Activated CD4-positive, CD25-positive, alpha-beta regulatory T cell (primary cell): ENCODE data around the gene CFL2.
"Not testable (repeated sequence)": the region's sequence is repeated elsewhere in the genome, so short reads cannot be mapped to it uniquely, and the experiment has no call there.

Experiments
- DNase-seq, 4 experiments: peaks; one replicate each; lab custom pipeline; 2025; lab: John Stamatoyannopoulos, UW

The CFL2 gene

DNA sequence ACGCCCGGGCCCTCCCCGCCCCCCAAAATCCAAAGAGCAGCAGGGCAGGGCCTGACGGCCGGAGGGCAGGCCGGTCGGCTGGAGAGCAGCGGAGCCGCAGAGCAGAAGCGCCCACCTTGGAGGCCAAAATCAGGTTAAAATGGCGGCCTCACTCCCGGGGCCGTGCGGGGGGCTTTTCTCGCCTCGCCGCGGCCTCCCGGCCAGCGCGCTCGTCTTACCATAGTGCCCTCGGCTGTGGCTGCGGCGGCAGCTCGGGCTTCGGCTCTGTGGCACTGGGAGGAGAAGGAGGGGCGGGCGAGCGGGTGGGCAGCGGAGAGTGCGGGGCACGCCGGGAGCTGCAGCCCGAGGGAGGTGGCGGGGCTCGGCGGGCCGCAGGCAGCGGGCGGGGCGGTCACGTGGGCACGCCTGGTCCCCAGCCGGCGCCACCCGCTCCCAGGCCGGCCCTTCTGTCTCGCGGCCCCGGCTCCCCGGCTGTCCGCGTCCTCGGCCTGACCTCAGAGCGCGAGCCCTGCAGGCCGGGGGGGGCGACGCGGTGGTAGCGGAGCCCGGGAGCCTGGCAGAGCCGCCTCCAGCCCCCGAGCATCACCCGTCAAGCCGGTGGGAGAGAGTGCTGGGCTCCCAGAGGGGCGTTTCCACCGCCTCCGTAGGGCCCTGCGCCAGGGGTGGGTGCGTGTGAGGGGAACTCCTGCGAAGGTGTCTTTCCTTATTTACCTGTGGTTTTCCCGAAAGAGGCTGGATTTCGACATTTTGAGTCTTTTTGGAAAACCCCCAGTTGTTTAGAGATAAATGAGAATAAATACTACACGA lies at the start of gene CFL2:
TSS of gene CFL2 (minus strand) at position 274 of the 807 bp plus-strand sequence. CDS start at position 221, 53 bp downstream.
- peak; percentile 21 to 52 (median 44) for DNase-seq

GRCh38 chr14:34755215-34755614 lies 40.8 kb upstream of the CFL2 start:
- DNase-seq: no peak

GRCh38 chr14:34754687-34755086 lies 40.3 kb upstream of the CFL2 start:
- no peak for DNase-seq

DNA sequence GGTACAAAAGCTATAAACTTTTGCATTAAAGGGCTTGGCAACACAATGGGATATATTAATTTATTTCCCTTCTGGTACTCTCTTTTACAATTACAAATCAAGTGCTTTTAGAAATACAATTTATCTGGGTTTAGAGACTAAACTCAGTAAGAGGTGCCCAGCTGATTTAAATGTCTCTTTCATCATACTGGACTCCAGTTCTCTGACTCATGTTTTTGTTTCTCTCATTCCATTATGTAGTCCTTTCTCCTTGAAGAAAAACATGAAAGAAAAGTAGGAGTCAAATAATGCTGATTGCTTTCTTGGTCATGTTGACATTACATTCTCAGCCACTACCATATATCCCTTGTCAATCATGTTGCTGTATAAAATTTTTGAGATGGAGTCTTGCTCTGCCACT lies 36.3 kb upstream of the CFL2 start:
- DNase-seq: no peak

DNA sequence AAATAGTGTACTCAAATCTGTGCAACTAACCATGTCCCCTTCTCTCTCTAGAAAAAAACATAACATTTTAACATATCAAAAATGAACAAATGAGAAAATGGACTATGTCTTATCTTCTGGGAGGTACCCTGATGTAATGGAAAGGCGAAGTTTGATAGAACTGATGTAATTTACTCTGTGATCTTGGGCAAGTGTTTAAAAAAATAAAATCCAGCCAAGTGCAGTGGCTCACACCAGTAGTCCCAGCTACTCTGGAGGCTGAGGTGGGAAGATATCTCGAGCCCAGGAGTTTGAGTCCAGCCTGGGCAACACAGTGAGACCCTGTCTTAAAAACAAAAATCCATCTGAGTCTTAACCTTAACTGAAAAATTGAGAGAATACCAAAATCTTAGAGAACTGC lies 35.8 kb upstream of the CFL2 start:
- DNase-seq: no peak

DNA sequence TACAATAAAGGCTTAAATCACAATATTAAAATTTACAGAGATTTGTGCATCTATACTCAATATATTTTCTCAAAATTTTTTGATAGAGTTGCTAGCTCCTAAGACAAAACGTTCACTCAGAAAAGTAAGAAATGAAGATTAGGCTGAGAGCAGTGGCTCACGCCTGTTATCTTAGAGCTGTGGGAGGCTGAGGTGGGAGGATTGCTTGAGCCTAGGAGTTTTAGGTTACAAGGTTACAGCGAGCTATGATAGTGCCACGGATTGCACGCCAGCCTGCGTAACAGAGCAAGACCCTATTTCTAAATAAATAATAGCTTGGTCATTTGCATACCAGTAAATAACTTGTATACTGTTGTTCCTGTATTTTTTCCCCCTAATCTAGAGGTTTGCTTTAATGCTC lies 35.0 kb upstream of the CFL2 start:
- no peak for DNase-seq

DNA sequence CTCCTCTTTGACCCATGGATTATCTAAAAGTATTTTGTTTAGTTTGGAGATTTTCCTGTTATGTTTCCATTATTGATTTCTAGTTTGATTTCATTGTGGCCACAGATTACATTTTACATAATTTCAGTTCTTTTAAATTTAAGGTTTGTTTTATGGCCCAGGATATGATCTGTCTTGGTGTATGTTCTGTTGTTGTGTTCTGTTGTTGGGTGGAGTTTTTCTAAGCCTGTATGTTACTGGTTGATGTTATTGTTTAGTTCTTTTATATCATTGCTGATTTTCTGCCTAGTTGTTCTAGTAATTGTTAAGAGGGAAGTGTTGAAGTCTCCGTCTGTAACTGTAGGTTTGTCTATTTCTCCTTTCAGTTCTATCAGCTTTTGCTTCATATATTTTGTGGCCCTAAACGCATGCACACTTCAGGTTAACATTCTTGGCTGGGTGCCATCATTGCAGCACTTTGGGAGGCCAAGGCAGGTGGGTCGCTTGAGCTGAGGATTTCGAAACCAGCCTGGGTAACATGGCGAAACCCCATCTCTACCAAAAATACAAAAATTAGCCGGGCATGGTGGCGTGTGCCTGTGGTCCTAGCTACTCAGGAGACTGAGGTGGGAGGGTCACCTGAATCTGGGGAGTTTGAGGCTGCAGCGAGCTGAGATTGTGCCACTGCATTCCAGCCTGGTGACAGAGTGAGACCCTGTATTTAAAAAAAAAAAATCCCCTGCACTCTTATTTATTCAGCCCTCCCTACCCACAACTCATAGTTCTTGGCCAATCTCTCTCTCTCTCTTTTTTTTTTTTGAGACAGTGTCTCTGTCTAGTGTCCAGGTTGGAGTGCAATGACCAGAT lies 28.1 kb upstream of the CFL2 start:
- DNase-seq: no peak

DNA sequence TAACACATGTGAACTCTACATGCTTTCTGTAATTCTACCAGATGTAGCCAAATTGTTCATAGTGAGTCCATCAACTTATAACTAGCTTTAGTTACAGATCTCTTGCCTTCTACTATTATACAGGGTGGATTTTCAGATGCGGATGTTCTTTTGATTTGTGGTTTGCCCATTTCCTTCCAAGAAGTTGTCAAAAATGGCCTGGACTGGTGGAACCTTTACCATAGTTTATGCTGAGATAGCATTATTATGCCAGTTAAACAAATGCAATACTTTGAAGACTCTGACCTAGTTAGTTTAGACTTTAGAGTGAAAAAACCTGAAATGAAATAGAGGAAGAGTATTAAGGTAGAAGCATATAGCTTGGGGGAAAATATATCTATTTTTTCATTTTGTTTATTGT lies 27.4 kb upstream of the CFL2 start:
- DNase-seq: no peak

DNA sequence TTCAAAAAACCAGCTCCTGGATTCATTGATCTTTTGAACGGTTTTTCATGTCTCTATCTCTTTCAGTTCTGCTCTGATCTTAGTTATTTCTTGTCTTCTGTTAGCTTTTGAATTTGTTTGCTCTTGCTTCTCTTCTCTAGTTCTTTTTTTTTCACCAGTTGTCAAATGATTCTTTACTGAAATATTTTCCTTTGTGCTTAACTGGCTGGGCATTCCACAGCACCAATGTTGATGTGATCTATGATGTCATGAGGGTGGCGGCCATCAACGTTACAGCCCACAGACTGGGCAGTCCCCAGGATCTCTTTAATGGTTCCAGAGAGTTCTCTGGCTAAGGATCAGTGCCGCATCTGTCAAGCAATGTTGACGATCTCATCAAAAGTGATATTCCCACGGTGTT lies 25.7 kb upstream of the CFL2 start:
- DNase-seq: not testable (repeated sequence)

DNA sequence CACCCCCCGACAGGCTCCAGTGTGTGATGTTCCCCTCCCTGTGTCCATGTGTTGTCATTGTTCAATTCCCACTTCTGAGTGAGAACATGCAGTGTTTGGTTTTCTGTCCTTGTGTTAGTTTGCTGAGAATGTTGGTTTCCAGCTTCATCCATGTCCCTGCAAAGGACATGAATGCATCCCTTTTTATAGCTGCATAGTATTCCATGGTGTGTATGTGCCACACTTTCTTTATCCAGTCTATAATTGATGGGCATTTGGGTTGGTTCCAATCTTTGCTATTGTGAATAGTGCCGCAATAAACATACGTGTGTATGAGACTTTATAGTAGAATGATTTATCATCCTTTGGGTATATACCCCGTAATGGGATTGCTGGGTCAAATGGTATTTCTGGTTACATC lies 22.7 kb upstream of the CFL2 start:
- not testable (repeated sequence) for DNase-seq

DNA sequence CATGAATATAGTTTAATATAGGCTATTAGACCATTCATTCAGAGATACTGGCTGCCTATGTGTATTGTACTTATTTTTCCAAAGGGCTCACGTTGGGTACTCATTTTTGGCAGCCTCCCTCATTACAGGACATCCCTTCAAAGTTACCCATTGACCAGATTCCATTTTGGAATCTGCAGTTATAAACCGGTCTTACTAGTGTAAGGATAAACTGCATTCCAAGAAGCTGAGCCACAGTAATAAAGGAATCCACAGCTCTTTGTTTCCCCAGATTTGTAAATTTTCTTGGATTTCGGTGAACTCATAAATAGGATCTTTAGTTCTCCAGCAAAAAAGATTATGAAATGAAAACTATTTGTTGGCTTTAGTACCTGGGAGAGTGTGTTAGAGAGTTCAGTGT lies 18.9 kb upstream of the CFL2 start:
- DNase-seq: no peak

DNA sequence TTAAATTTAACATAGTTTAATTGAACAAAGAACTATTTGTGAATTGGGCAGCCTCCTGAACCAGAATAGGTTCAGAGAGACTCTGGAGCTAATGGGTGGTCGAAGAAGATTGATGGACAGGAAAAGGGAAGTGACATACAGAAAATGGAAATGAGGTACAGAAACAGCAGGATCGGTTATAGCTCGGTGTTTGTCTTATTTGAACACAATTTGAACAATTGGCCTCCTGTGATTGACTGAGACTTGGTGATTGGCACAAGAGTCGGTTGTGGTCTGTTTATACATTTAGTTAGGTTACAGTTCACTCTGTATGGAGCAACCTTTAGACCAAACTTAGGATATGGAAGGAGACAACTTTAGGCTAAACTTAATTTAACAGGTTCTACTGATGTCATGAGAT lies 18.4 kb upstream of the CFL2 start:
- DNase-seq: no peak

- no peak for DNase-seq
Observed at GRCh38 chr14:34723867-34724266, 9.5 kb upstream of the CFL2 start.

DNA sequence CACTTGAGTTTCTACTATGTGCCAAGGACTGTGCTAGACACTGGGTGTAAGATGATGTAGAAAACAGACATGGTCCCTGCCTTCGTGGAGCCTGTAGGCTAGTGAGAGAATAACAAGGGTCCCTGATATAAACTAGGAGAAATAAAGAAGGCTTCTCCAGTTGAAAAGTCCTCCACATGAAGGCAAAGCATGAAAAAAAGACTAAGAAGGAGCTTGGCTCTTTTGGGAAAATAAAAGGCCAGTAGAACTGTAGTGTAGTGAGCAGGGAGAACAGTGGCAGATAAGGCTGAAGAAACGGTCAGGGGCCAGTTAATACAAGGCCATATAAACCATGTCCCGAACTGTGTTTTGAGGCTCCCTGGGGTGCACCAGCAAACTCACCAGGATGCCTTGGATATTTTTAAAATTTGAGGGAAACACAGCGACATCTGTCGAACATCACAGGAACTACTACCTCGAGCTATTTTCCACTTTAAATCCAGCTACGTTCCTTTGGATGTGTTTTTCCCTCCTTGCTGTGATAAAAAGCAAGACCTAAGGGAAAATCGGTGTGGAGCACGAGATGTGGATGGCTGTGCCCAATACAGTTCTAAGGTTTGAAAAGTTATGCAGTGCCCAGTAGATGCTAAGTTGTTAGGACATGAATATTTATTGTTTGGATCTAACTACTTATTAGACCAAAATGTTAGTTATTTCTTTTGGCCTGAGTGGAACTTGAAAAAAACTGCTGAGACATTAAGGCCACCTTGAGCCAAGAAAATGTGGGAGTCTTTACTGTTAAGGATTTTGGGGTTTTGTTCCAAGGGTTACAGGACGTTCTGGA lies 8.5 kb upstream of the CFL2 start:
- DNase-seq: no peak

GRCh38 chr14:34721129-34721528 lies 6.7 kb upstream of the CFL2 start:
- DNase-seq: no peak

DNA sequence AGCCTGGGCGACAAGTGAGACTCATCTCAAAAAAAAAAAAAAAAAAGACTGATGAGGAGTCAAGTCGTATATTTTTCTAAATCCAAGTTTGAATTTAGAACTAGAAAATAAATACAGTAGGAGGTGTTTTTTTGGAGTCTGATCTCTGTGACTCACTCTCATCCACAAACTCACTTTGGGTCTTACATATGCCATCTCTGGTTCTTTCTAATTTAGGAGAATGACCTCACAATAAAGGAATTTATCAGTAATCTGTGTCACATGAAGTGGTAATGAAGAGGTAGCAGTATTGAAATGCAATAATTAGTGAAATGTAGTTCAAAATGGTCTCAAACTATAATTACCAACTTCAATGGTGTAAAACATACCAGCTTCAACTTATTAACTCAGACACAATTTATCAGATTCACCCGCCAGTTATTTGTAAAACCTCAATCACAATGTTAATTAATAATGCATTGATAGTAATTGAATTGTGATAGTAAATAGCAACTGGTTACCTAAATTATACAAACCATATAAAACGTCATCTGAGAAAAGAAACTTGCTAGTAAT lies 4.4 kb upstream of the CFL2 start:
- no peak for DNase-seq

- no peak for DNase-seq
Observed at GRCh38 chr14:34715127-34715863, 902 bp upstream of the CFL2 start.

DNA sequence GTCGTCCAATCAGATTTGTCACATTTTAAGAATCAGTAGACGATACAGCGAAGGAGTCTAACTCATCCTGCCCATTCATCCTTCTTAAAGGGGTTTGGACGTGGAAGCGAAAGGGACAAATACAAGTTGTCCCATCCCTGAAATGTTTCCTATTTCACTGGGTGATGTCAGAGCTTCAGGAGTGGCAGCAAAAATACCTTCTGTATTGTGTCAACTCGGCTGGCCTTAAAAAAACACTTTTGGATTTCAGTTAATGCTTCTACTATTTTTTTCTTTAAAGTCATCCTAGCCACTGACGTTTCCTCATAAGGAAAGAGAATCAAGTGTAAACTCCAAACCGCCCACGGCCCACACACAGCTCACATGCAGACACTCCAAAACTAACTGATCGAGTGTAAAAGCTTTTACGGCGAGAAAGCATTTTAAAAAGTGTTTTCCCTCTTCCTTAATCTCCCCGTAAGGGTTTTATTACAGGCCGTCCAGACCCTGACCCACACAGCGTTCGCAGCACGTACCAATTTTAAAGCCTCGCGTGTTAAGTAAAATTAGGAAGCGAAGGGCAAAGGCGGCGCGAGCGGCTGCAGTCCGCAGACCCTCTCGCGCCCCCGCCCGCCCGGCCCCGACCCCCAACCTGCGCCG lies 593 bp downstream of the CFL2 start:
- peak in 1 of 4 experiments; percentile 17 for DNase-seq

GRCh38 chr14:34713122-34713680 lies 1.2 kb downstream of the CFL2 start:
- no peak for DNase-seq
